Smooth muscle cell (in vitro differentiated cells): ENCODE data around the gene MT2A. TPM values are rescaled to one million over a fixed set of nuclear protein-coding genes. Genes with fewer than 3 reads are reported as not detected.

ENCODE experiments used
- DNase-seq: peaks from one replicate; lab custom pipeline; 2025; ENCODE audit not compliant: unreplicated experiment; lab: John Stamatoyannopoulos, UW
- H2AFZ ChIP-seq: fragments of 200-600 bp; sonication (generic); 2 replicates; pipeline ENCODE4 v1.6.0; 2016; ENCODE audit warnings: antibody characterized with exemption, low read depth, mild to moderate bottlenecking
- H3F3A ChIP-seq: fragments of 200-600 bp; sonication (generic); 2 replicates; pipeline ENCODE4 v1.6.0; 2017; ENCODE audit warnings: antibody characterized with exemption, low read depth
- H3K27ac ChIP-seq: fragments of 200-600 bp; sonication (generic); 2 replicates; pipeline ENCODE4 v1.5.1; 2016; ENCODE audit warnings: low read depth, mild to moderate bottlenecking
- H3K27me3 ChIP-seq: fragments of 200-600 bp; sonication (generic); 2 replicates; pipeline ENCODE4 v1.6.1; 2016; ENCODE audit warnings: low read depth, mild to moderate bottlenecking
- H3K36me3 ChIP-seq: fragments of 200-600 bp; sonication (generic); 2 replicates; pipeline ENCODE4 v1.5.1; 2016; ENCODE audit warnings: low read depth
- H3K4me1 ChIP-seq: fragments of 200-600 bp; sonication (generic); 2 replicates; pipeline ENCODE4 v1.5.1; 2016; ENCODE audit warnings: low read depth
- H3K4me2 ChIP-seq: fragments of 200-600 bp; sonication (generic); 2 replicates; pipeline ENCODE4 v1.6.0; 2016; ENCODE audit warnings: mild to moderate bottlenecking
- H3K4me3 ChIP-seq: fragments of 200-600 bp; sonication (generic); 2 replicates; pipeline ENCODE4 v1.5.1; 2016; ENCODE audit warnings: mild to moderate bottlenecking
- H3K79me2 ChIP-seq: fragments of 200-600 bp; sonication (generic); 2 replicates; pipeline ENCODE4 v1.6.0; 2016; ENCODE audit warnings: low read depth, mild to moderate bottlenecking
- H3K9ac ChIP-seq: fragments of 200-600 bp; sonication (generic); 2 replicates; pipeline ENCODE4 v1.6.0; 2016; ENCODE audit warnings: low read depth
- H3K9me3 ChIP-seq: fragments of 200-600 bp; sonication (generic); replicated peaks from 2 replicates; pipeline ENCODE4 v1.5.1; 2016; ENCODE audit warnings: low read depth
- H4K20me1 ChIP-seq: fragments of 200-600 bp; sonication (generic); 2 replicates; pipeline ENCODE4 v1.6.0; 2016; ENCODE audit warnings: low read depth
- CTCF ChIP-seq: fragments of 200-600 bp; sonication (generic); IDR thresholded peaks from 2 replicates; pipeline ENCODE4 v1.5.1; 2017; ENCODE audit warnings: borderline replicate concordance, mild to moderate bottlenecking, antibody characterized with exemption; ENCODE audit not compliant: insufficient read depth, poor library complexity, severe bottlenecking
- WGBS: methylation state at CpG from one replicate; pipeline ENCODE4 v1.1.7; 2016; ENCODE audit warnings: low lambda C conversion rate; 5-methylcytosine and 5-hydroxymethylcytosine counted together
- polyA plus RNA-seq: library from polyadenylated mRNA; unstranded; fragments of >200 nt; fragmentation: Nextera tagmentation; extraction: Ambion mirVana; gene quantifications from 2 replicates; pipeline ENCODE4 v1.2.1, GENCODE V29; 2016
- total RNA-seq: library from RNA; depleted of rRNA; stranded (reverse); fragments of >200 nt; gene quantifications from 2 replicates; pipeline ENCODE4 v1.2.3, GENCODE V29; 2014

The MT2A gene
- total and polyA plus RNA-seq, 2 experiments from 2014 or later, result 14.8 to 225 TPM

DNA sequence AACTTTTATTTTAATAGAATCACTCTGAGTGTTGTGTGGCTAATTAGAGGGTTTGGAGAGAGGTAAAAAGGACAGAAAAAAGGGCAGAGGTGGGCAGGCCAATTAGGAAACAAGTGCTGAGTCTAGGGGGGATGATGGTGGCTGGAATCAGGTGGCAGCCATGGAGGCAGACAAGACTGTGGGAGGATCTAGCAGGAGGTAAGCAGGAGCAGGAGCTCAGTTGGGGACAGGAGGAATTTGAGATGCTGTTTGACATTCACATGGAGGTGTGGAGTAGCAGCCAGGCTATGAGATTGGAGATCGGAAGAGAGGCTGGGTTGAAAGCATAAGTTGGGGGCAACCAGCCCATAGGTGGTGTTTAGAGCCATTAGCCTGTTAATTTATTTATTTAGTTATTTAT is 47.3 kb upstream of the MT2A start:
- no peak overlapping the region for H3K4me3 ChIP-seq
- no peak for DNase-seq
- H3K36me3 ChIP-seq, result no peaks in the 10 kb centered on the region
- H3K27ac ChIP-seq, result no peak overlapping the region
- H3K79me2 ChIP-seq, result no peaks in the 10 kb centered on the region
- H3K4me2 ChIP-seq, result no peak overlapping the region
- 92% methylated on average over 1 of the region's 1 CpG for WGBS
- no peak overlapping the region for H3K9ac ChIP-seq
- H3F3A ChIP-seq, result no peaks in the 10 kb centered on the region
- H3K27me3 ChIP-seq, result peaks cover 53% of the 10 kb centered on the region
- TF ChIP-seq CTCF, result no peak
- no peaks in the 10 kb centered on the region for H4K20me1 ChIP-seq
- no peaks in the 10 kb centered on the region for H3K4me1 ChIP-seq
- H2AFZ ChIP-seq, result no peak overlapping the region
- no peaks in the 10 kb centered on the region for H3K9me3 ChIP-seq

DNA sequence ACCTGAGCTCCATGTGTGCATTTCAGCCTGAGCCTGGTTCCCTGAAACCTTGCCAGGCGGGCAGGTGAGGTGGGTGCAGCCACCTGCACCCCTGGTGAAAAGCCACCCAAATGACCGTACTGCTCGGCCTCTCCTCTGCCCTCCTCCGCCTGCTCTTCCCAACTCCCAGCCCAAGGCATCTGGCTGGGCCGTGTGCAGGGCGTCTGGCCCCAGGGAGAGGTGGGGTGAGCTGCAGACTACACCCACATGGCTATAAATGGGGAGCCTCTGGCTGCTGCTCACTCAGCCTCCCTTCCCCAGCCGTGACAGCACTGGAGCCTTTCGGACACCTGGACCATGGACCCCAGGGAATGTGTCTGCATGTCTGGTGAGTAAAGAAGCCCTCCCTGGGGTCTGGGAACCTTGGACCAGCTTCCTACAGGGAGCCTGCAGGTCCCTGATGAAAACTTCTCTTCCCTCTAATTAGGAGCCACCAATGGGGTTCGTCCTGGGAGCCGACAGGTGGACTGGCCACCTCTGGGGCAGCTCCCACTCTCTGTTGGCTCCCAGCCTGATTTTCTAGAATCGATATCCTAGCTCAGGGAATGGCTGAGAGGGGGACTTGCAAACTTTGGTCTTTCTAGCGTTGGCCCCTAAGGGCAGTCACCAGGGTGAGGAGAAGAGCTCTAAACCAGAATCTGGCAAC is 43.4 kb upstream of the MT2A start, which contains the start of gene MT4:
MT4 (plus strand) TSS at position 281 of the 685 bp plus-strand sequence; CDS start at position 337, 56 bp downstream.
- Histone ChIP-seq H3F3A (no peaks in the 10 kb centered on the region), H3K4me2 (no peak within 1 kb of the TSS), H2AFZ (no peak within 1 kb of the TSS), H4K20me1 (no peaks in the 10 kb centered on the region), H3K9me3 (no peaks in the 10 kb centered on the region), H3K36me3 (no peaks in the 10 kb centered on the region), H3K9ac (no peak within 1 kb of the TSS), H3K27ac (no peak within 1 kb of the TSS), H3K27me3 (peaks cover 50% of the 10 kb centered on the region), H3K79me2 (no peaks in the 10 kb centered on the region), H3K4me3 (no peak within 1 kb of the TSS), H3K4me1 (no peaks in the 10 kb centered on the region)
- DNase-seq, result no peak
- 88% methylated on average over 12 of the region's 12 CpGs for WGBS
- TF ChIP-seq CTCF, result no peak

- no peaks in the 10 kb centered on the region for H3K36me3 ChIP-seq
- no peaks in the 10 kb centered on the region for H3K79me2 ChIP-seq
- no peaks in the 10 kb centered on the region for H4K20me1 ChIP-seq
- no peak for TF ChIP-seq CTCF
- H3K4me1 ChIP-seq, result no peaks in the 10 kb centered on the region
- H3K27me3 ChIP-seq, result peaks cover 32% of the 10 kb centered on the region
- no peak overlapping the region for H3K9ac ChIP-seq
- H2AFZ ChIP-seq, result no peak overlapping the region
- H3K9me3 ChIP-seq, result no peaks in the 10 kb centered on the region
- 87% methylated on average over 1 of the region's 1 CpG for WGBS
- no peaks in the 10 kb centered on the region for H3F3A ChIP-seq
- H3K4me3 ChIP-seq, result no peak overlapping the region
- H3K27ac ChIP-seq, result no peak overlapping the region
- no peak overlapping the region for H3K4me2 ChIP-seq
- no peak for DNase-seq
Measured at GRCh38 chr16:56569971-56570370, 38.4 kb upstream of the MT2A start.

- no peak for DNase-seq
- H3K27ac ChIP-seq, result no peak overlapping the region
- H4K20me1 ChIP-seq, result no peaks in the 10 kb centered on the region
- H3K4me1 ChIP-seq, result no peaks in the 10 kb centered on the region
- no peak overlapping the region for H3K4me3 ChIP-seq
- H3F3A ChIP-seq, result no peaks in the 10 kb centered on the region
- H3K9ac ChIP-seq, result no peak overlapping the region
- H3K9me3 ChIP-seq, result no peaks in the 10 kb centered on the region
- H3K27me3 ChIP-seq, result peaks cover 18% of the 10 kb centered on the region
- 91% methylated on average over 11 of the region's 11 CpGs for WGBS
- no peaks in the 10 kb centered on the region for H3K79me2 ChIP-seq
- no peaks in the 10 kb centered on the region for H3K36me3 ChIP-seq
- H2AFZ ChIP-seq, result no peak overlapping the region
- no peak for TF ChIP-seq CTCF
- no peak overlapping the region for H3K4me2 ChIP-seq
Measured at GRCh38 chr16:56571525-56571924, 36.9 kb upstream of the MT2A start.
